ENCODE measurements around the gene PSME3IP1. TPM values are rescaled to one million over a fixed set of nuclear protein-coding genes. Genes with fewer than 3 reads are reported as not detected.
A peak's percentile ranks its signal among the peaks of the same experiment; 100 is the strongest.
"Not testable (repeated sequence)": the region's sequence is repeated elsewhere in the genome, so short reads cannot be mapped to it uniquely, and the experiment has no call there.

Gene PSME3IP1
- total RNA-seq, 1 donor from 2014 or later: 76.1 TPM

GRCh38 chr16:57125376-57125775 lies 60.5 kb downstream of the PSME3IP1 start:
- DNase-seq (ENCODE audit: low spot score): no peak

GRCh38 chr16:57123974-57124674 lies 61.7 kb downstream of the PSME3IP1 start:
- DNase-seq (ENCODE audit: low spot score): no peak

GRCh38 chr16:57123216-57123973 lies 62.4 kb downstream of the PSME3IP1 start:
- no peak for DNase-seq (ENCODE audit: low spot score)

- DNase-seq (ENCODE audit: low spot score): no peak
Observed at GRCh38 chr16:57118461-57119084, 67.3 kb downstream of the PSME3IP1 start.

- peak; percentile 26 for DNase-seq (ENCODE audit: low spot score)
Observed at GRCh38 chr16:57115514-57116182, 70.2 kb downstream of the PSME3IP1 start.

GRCh38 chr16:57115168-57115513 lies 70.7 kb downstream of the PSME3IP1 start:
- no peak for DNase-seq (ENCODE audit: low spot score)

- no peak for DNase-seq (ENCODE audit: low spot score)
Observed at GRCh38 chr16:57113664-57114063, 72.2 kb downstream of the PSME3IP1 start.

- no peak for DNase-seq (ENCODE audit: low spot score)
Observed at GRCh38 chr16:57113042-57113453, 72.8 kb downstream of the PSME3IP1 start.

- no peak for DNase-seq (ENCODE audit: low spot score)
Observed at GRCh38 chr16:57112403-57113041, 73.3 kb downstream of the PSME3IP1 start.

GRCh38 chr16:57111420-57111819 lies 74.4 kb downstream of the PSME3IP1 start:
- no peak for DNase-seq (ENCODE audit: low spot score)

GRCh38 chr16:57110937-57111336 lies 74.9 kb downstream of the PSME3IP1 start:
- no peak for DNase-seq (ENCODE audit: low spot score)

- DNase-seq (ENCODE audit: low spot score): not testable (repeated sequence)
Observed at GRCh38 chr16:57109259-57110105, 76.4 kb downstream of the PSME3IP1 start.

- DNase-seq (ENCODE audit: low spot score): no peak
Observed at GRCh38 chr16:57108432-57108831, 77.4 kb downstream of the PSME3IP1 start.

- no peak for DNase-seq (ENCODE audit: low spot score)
Observed at GRCh38 chr16:57107321-57107922, 78.4 kb downstream of the PSME3IP1 start.

GRCh38 chr16:57106767-57107166 lies 79.1 kb downstream of the PSME3IP1 start:
- no peak for DNase-seq (ENCODE audit: low spot score)

GRCh38 chr16:57105184-57105583 lies 80.7 kb downstream of the PSME3IP1 start:
- no peak for DNase-seq (ENCODE audit: low spot score)

- DNase-seq (ENCODE audit: low spot score): no peak
Observed at GRCh38 chr16:57104706-57105105, 81.1 kb downstream of the PSME3IP1 start.

- no peak for DNase-seq (ENCODE audit: low spot score)
Observed at GRCh38 chr16:57102888-57103851, 82.7 kb downstream of the PSME3IP1 start.
